Kidney capillary endothelial cell (primary cell): ENCODE data around the gene IL1RL1.
"Not testable (repeated sequence)": the region's sequence is repeated elsewhere in the genome, so short reads cannot be mapped to it uniquely, and the experiment has no call there.

Experiments used
- DNase-seq: peaks from one replicate; pipeline ENCODE4 v3.0.0-alpha.2; 2018; ENCODE audit warnings: low spot score

The IL1RL1 gene

GRCh38 chr2:102294802-102295489 is 16.4 kb upstream of the IL1RL1 start:
- peak; percentile 32 for DNase-seq

GRCh38 chr2:102295566-102295965 is 15.8 kb upstream of the IL1RL1 start:
- no peak for DNase-seq

GRCh38 chr2:102296449-102296848 is 14.9 kb upstream of the IL1RL1 start:
- DNase-seq, result no peak

GRCh38 chr2:102297891-102298290 is 13.5 kb upstream of the IL1RL1 start:
- DNase-seq, result no peak

- DNase-seq, result no peak
Observed at GRCh38 chr2:102301867-102302362, 9.4 kb upstream of the IL1RL1 start.

GRCh38 chr2:102302458-102302857 is 8.9 kb upstream of the IL1RL1 start:
- no peak for DNase-seq

- no peak for DNase-seq
Observed at GRCh38 chr2:102303589-102303988, 7.8 kb upstream of the IL1RL1 start.

- peak; percentile 32 for DNase-seq
Observed at GRCh38 chr2:102304268-102304667, 7.1 kb upstream of the IL1RL1 start.

GRCh38 chr2:102304711-102305611 is 6.4 kb upstream of the IL1RL1 start:
- DNase-seq, result no peak

- DNase-seq, result no peak
Observed at GRCh38 chr2:102306125-102306524, 5.2 kb upstream of the IL1RL1 start.

GRCh38 chr2:102313025-102313424 is 1.7 kb downstream of the IL1RL1 start:
- DNase-seq, result peak; percentile 64

- no peak for DNase-seq
Observed at GRCh38 chr2:102313471-102313870, 2.1 kb downstream of the IL1RL1 start.

- no peak for DNase-seq
Observed at GRCh38 chr2:102313950-102314349, 2.6 kb downstream of the IL1RL1 start.

GRCh38 chr2:102315921-102316320 is 4.6 kb downstream of the IL1RL1 start:
- DNase-seq, result no peak

GRCh38 chr2:102317715-102318114 is 6.4 kb downstream of the IL1RL1 start:
- DNase-seq, result no peak

GRCh38 chr2:102318437-102318836 is 7.1 kb downstream of the IL1RL1 start:
- no peak for DNase-seq

GRCh38 chr2:102321941-102322719 is 10.8 kb downstream of the IL1RL1 start:
- DNase-seq, result no peak

- not testable (repeated sequence) for DNase-seq
Observed at GRCh38 chr2:102324914-102325313, 13.6 kb downstream of the IL1RL1 start.

GRCh38 chr2:102331311-102331980 is 20.1 kb downstream of the IL1RL1 start:
- no peak for DNase-seq

- no peak for DNase-seq
Observed at GRCh38 chr2:102334486-102334885, 23.1 kb downstream of the IL1RL1 start.

GRCh38 chr2:102335871-102336366 is 24.6 kb downstream of the IL1RL1 start:
- DNase-seq, result no peak
